Panc1 (cell line): ENCODE data around the gene KIF15. TPM values are rescaled to one million over a fixed set of nuclear protein-coding genes. Genes with fewer than 3 reads are reported as not detected.

ENCODE experiments used
- ATAC-seq: fragments of 200-7000 bp; cut with Tn5 transposase; 2 replicates; pipeline ENCODE4 v1.9.1; 2020; ENCODE audit warnings: mild to moderate bottlenecking, moderate library complexity
- BruUV-seq: library from RNA; stranded (reverse); fragments of 400-500 nt; replicated peaks from 2 replicates; lab custom pipeline; 2021; lab: Mats Ljungman, UMichigan
- CTCF ChIA-PET: fragments of 300-600 bp; sonication (Branson Sonifier 250); formaldehyde crosslinking; loops from one replicate; lab custom pipeline; 2022; ENCODE audit warnings: antibody characterized with exemption; lab: Charles Lee
- POLR2A ChIA-PET: fragments of 300-600 bp; sonication (Branson Sonifier 250); formaldehyde crosslinking; loops from one replicate; lab custom pipeline; 2022; ENCODE audit warnings: antibody characterized with exemption; lab: Charles Lee
- DNase-seq: peaks from one replicate; pipeline ENCODE4 v3.0.0-alpha.2; 2010; ENCODE audit warnings: low read depth, low spot score
- H3K27ac ChIP-seq: 2 replicates; pipeline ENCODE4 v1.5.1; 2011; ENCODE audit warnings: mild to moderate bottlenecking, low read length, inconsistent platforms
- H3K27me3 ChIP-seq: fragments of 200-500 bp; sonication (Bioruptor generic); 2 replicates; pipeline ENCODE4 v1.6.0; 2014; ENCODE audit warnings: low read length, inconsistent platforms; ENCODE audit not compliant: control insufficient read depth, insufficient read depth
- H3K36me3 ChIP-seq: fragments of 200-500 bp; sonication (Bioruptor generic); 2 replicates; pipeline ENCODE4 v1.5.1; 2014; ENCODE audit warnings: inconsistent platforms, mild to moderate bottlenecking, low read length, moderate library complexity; ENCODE audit not compliant: control insufficient read depth, insufficient read depth
- H3K4me1 ChIP-seq: 2 replicates; pipeline ENCODE4 v1.5.1; 2011; ENCODE audit warnings: inconsistent platforms, mild to moderate bottlenecking, low read length, moderate library complexity; ENCODE audit not compliant: control insufficient read depth, insufficient read depth
- H3K4me3 ChIP-seq, 2 experiments: 2 replicates each; pipeline ENCODE4 v1.5.1; 2011 to 2012; ENCODE audit warnings: low read depth in 2 of 2, low read length in 2 of 2, mild to moderate bottlenecking in 2 of 2, inconsistent platforms in 1 of 2, moderate library complexity in 1 of 2
- H3K9me3 ChIP-seq: fragments of 200-500 bp; sonication (Bioruptor generic); 2 replicates; pipeline ENCODE4 v1.5.1; 2014; ENCODE audit warnings: low read depth, mild to moderate bottlenecking, inconsistent platforms, low read length, moderate library complexity; ENCODE audit not compliant: control insufficient read depth, insufficient read depth
- CTCF ChIP-seq: fragments of 450-650 bp; IDR thresholded peaks from 2 replicates; pipeline ENCODE4 v1.5.1; 2017; ENCODE audit warnings: mild to moderate bottlenecking
- POLR2AphosphoS5 ChIP-seq: IDR thresholded peaks from 2 replicates; pipeline ENCODE4 v1.6.1; 2012; ENCODE audit warnings: mild to moderate bottlenecking, low read depth, low read length, moderate library complexity
- REST ChIP-seq, 2 experiments: IDR thresholded peaks; 2 replicates each; pipeline ENCODE4 v1.6.1; 2011 to 2012; ENCODE audit warnings: low read depth in 2 of 2, control low read depth in 1 of 2, low read length in 1 of 2, mild to moderate bottlenecking in 1 of 2, moderate library complexity in 1 of 2; ENCODE audit not compliant: insufficient read depth in 1 of 2
- SIN3A ChIP-seq: IDR thresholded peaks from 2 replicates; pipeline ENCODE4 v1.6.1; 2012; ENCODE audit warnings: low read depth, mild to moderate bottlenecking, low read length, moderate library complexity, borderline replicate concordance; ENCODE audit not compliant: insufficient read depth
- TCF7L2 ChIP-seq: IDR thresholded peaks from 2 replicates; pipeline ENCODE4 v1.6.1; 2011; ENCODE audit warnings: mild to moderate bottlenecking, low read depth, low read length, inconsistent platforms
- in situ Hi-C: cut with HindIII; loops from 2 replicates; pipeline ENCODE4 v1.10.0; 2016; ENCODE audit warnings: low sequenced_read_pairs, low pct_unique_long_range_greater_than_20kb
- intact Hi-C: fragments of 100-400 bp; cut with micrococcal nuclease; formaldehyde crosslinking; loops from one replicate; pipeline ENCODE4 v1.10.0; 2022; ENCODE audit not compliant: unreplicated experiment
- total RNA-seq: library from RNA; stranded (reverse); gene quantifications from one replicate; pipeline ENCODE4 v1.2.1, GENCODE V29; 2021; ENCODE audit not compliant: unreplicated experiment

Gene KIF15
- total RNA-seq, 1 experiment from 2014 or later: 12.2 TPM

- no peak for DNase-seq
- TF ChIP-seq POLR2AphosphoS5: no peak
- intact Hi-C loops (no loop called here), in situ Hi-C loops (no loop called here)
- Histone ChIP-seq H3K9me3 (peaks cover 5% of the 10 kb centered on the region; the same call in 1 of the 2 replicates), H3K36me3 (peaks cover 16% of the 10 kb centered on the region; the same call in 1 of the 2 replicates), H3K4me1 (no peaks in the 10 kb centered on the region), H3K4me3 (no peak overlapping the region), H3K27ac (no peak overlapping the region), H3K27me3 (no peaks in the 10 kb centered on the region)
- BruUV-seq: no TSS peak
- CTCF ChIA-PET: no interaction called here
- POLR2A ChIA-PET: no interaction called here
- no peak for ATAC-seq
Measured at GRCh38 chr3:44832032-44832431, 70.4 kb downstream of the KIF15 start.

GRCh38 chr3:44832965-44833364, 71.4 kb downstream of the KIF15 start:
- no peak for TF ChIP-seq TCF7L2
- no peak for TF ChIP-seq SIN3A
- no peak for TF ChIP-seq POLR2AphosphoS5
- TF ChIP-seq REST (IDR thresholded peaks at IDR 0.05; ENCODE audit: insufficient read depth in 1 of 2, low read depth in 2 of 2, low read length in 1 of 2): no peak
- no peak for TF ChIP-seq CTCF
- no peaks in the 10 kb centered on the region for H3K4me1 ChIP-seq
- H3K9me3 ChIP-seq: peaks cover 5% of the 10 kb centered on the region; the same call in 1 of the 2 replicates
- H3K27ac ChIP-seq: no peak overlapping the region
- ChIA-PET POLR2A (no interaction called here), CTCF (no interaction called here)
- ATAC-seq (no peak), DNase-seq (no peak)
- in situ Hi-C loops (no loop called here), intact Hi-C loops (no loop called here)
- H3K36me3 ChIP-seq: peaks cover 16% of the 10 kb centered on the region; the same call in 1 of the 2 replicates
- H3K4me3 ChIP-seq: no peak overlapping the region
- H3K27me3 ChIP-seq: no peaks in the 10 kb centered on the region
- BruUV-seq: no TSS peak

- TF ChIP-seq SIN3A (no peak), TCF7L2 (no peak), CTCF (no peak), POLR2AphosphoS5 (no peak), REST (IDR thresholded peaks at IDR 0.05; ENCODE audit: insufficient read depth in 1 of 2, low read depth in 2 of 2, low read length in 1 of 2) (no peak)
- Histone ChIP-seq H3K4me3 (no peak overlapping the region), H3K27me3 (no peaks in the 10 kb centered on the region), H3K9me3 (peaks cover 5% of the 10 kb centered on the region; the same call in 1 of the 2 replicates), H3K4me1 (no peaks in the 10 kb centered on the region), H3K36me3 (peaks cover 13% of the 10 kb centered on the region; the same call in 1 of the 2 replicates), H3K27ac (no peak overlapping the region)
- in situ Hi-C loops: no loop called here
- DNase-seq: no peak
- intact Hi-C loops: no loop called here
- POLR2A ChIA-PET: no interaction called here
- no TSS peak for BruUV-seq
- CTCF ChIA-PET: no interaction called here
- no peak for ATAC-seq
Measured at GRCh38 chr3:44833394-44833793, 71.8 kb downstream of the KIF15 start.
